Measurements from ENCODE around the gene WIPF1.
A peak's percentile ranks its signal among the peaks of the same experiment; 100 is the strongest.
"Not testable (repeated sequence)": the region's sequence is repeated elsewhere in the genome, so short reads cannot be mapped to it uniquely, and the experiment has no call there.

Gene WIPF1

DNA sequence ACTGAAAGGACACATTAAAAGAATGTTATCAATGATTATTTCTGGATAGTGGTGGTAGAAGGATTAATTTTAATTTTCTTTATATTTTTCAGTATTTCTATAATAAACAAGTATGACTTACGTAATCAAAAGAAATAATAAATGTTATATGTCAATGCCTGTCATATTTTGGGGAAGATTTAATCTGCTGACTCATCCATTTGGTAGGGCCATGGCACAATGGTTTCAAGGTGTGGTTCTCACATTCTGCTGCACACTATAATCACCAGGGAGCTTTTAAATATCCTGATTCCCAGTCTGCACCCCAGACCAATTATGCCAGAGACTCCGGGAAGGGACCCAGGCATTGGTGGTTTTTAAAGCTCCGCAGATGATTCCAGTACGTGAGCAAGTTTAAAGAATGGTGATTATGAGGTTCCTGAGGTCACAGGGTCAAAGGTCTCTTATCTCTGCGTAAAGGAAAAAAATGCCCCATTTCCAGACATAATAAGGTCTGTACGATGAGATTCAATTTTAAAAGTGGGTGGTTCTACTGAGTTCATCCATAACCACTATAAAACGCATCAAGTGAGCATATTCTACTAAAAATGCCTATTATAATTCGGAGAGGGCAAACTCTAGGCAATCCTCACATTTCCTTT, 27.2 kb downstream of the WIPF1 start:
- no peak for DNase-seq (ENCODE audit: low spot score)

DNA sequence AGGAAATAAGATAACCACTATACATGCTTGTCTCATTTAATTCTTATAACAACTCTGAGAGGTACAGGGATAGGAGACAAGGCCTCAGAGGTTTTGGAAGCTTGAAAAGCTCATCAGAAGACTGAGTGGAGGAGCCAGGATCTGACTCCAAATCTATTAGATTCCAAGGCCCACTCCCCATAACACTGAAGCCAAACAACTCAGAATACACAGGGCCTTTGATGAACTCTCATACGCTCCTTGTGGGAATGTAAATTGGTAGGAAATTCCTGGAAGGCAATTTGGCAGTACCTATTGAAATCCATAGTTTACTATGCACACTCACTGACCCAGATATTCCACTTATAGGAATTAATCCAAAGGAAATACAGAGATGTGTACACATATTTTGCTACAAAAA, 27.9 kb downstream of the WIPF1 start:
- DNase-seq (ENCODE audit: low spot score) = no peak

DNA sequence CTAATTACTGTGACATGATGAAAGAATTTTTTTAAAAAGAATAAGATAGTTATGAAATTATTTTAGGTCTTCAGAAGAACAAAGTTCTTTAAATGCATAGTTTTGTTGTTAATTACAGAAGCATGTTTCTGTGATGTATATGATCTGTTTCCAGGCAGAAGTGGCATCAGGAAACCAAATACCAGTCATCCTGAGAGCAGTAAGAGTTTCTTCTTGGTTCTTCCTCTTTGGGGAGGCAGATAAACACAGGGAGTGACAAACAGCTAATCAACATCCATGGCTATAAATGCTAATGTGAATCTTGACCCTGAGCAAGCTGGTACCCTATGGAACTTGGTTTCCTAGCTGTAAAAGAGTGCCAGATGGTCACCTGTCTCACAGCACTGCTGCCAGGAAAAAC, 29.2 kb downstream of the WIPF1 start:
- no peak for DNase-seq (ENCODE audit: low spot score)

DNA sequence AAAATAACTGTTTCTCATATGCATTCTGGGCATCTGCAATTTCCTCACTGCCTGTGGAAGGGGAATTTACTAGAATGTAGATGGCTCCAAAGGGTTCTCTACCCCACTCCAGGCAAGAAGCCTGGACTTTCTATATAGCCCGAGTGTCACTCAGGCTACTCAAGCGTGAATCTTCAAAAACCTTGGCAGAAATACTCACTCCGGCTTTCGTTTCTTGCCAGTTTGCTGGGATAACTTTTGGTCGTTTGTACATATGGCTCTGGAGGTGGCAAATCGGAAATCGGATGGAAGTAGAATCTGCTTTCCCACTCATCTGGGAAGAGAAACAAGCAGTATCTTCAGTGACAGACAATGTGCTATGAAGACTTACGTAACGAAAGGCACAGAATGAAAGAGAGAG, 30.7 kb downstream of the WIPF1 start:
- DNase-seq (ENCODE audit: low spot score) = no peak

DNA sequence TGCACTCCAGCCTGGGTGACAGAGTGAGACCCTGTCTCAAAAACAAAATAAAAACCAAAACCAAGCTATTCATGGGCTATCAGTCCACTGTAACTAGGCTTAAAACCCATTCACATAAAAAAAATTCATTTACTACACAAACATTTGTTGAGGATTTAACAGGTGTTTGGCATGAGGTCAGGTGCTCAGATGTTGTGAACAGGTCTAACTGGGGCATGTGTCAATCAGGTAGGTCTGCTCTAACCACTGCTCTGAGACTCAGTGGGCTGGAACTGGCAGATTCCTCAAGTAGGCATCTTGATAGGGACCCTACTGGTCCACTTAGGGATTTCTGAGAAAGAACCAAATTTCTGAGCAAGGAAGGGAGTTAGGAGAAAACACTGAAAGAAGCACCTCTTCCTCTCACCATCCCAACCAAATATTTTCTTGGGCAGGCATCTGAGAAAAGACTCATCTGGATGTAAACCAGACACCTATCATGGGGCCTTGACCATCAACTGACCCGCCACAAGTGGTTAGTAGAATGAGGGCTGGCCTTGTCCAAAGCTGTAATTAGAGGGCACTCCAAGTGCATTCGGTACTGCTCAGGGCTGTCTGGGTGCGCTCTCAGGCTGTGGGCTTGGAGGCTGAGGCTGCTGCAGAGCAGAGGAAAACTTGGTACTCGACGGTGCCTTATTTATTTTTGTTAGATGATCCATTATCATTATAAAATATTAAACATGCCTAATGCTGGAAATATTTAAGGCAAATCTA, 33.9 kb downstream of the WIPF1 start:
- no peak for DNase-seq (ENCODE audit: low spot score)

DNA sequence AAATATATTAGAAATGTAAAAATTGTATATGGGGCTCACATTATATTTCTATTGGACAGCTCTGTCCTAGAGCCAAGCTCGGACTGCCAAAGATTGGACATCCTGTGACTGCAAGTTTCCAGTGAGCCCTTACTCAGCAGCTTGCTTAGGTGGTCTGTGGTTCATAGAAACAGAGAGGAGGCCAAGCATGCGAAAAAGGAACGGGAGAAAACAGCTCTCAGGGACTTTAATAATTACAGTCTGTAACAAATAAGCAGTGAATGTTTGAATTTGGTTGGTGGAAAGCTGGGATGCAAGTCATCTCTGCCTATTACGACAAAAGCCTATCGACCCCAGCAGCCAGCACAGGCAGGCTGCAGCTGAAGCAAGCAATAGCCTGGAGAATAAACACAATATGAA, 35.6 kb downstream of the WIPF1 start:
- DNase-seq (ENCODE audit: low spot score) = no peak

DNA sequence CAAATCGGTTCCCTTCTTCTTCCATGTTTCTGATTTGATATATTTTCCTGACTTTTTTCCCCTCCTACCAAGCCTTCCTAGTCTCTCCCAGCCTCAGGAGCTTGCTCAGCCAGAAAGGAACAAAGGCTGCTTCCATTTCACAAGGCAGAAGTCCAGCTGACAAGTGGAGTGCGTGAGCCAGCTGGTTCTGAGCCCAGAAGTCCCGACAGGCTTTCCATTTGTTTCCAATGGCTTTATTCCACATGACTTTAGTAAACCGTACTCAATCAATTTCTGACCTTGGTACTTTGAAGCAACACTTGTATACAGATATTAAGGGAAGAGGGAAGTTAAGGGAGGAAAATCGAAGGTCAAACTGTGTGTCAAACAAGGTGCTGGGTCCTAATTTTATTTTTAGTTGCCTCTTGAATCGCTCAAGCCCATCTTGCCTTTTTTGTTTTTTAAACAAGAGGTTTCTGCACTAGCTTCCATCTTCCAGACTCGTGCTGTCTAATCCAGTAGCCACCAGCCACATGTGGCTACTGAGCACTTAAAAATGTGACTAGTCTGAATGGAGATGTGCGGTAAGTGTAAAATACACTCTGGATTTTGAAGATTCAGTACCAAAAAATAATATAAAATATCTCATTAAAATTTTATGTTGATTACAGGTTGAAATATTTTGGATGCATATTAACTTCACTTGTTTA, 36.2 kb downstream of the WIPF1 start:
- no peak for DNase-seq (ENCODE audit: low spot score)

DNA sequence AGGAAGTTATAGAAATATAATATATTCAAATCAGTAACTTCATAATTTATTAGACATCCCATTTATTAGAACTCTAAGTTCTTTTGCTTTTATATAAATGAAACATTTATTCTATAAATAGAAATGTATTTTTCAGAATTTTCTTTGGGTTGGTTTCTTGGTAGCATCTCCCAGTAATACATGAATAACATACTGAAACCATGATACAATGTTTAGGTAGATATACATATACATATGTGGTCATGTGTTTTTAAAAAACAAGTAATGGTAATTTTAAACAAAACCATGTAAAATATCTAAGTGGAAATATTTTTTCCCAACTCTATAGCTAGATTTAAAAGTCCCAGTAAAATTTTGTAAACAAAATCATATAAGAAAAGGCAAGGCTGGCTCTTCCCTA, 36.9 kb downstream of the WIPF1 start:
- no peak for DNase-seq (ENCODE audit: low spot score)

DNA sequence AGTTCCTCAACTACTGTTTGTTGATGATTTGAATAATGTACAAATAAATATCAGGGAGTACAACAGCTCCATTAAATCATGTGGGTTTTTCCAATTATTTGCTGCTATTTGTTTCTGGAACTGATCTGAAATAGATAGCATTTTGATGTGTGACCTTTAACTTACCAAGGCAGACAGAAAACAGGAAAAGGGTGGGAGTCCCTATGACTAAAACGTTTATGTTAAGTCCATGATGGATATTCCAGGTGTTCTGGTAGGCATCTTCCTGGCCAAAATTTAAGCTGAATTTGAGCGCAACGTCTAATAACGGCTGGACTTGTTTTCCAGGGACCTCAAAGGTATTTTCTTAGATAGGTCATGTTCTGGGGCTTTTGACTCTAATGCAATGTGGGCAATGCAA, 41.6 kb downstream of the WIPF1 start:
- no peak for DNase-seq (ENCODE audit: low spot score)

DNA sequence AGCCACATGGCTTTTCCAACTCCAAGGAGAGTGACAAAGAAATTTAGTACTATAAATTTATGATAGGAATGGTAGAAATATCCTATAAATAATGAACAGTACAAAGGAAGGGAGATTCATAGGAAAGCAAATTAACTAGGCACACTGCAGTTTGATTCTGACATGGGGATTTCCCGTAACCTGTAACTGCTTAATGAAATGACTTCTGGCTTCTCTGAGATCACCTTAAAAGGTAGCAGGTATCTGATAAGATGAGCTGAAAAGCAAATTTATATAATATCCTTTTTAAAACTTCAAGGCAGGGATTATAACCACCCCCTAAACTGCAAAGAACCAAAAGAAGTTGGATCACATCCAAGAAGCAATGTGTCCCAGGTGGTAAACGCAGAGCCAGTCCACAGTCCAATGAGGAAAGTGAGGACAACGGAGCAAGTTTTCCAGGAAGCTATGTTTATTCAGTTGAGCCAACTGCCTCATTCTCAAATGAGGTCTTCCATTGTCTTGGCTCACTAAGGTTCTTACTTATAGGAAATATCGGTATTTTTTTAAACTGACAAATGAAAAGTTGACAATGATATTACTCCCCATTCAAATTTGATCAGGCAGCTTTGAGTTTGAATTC, 43.0 kb downstream of the WIPF1 start:
- DNase-seq (ENCODE audit: low spot score) = no peak

DNA sequence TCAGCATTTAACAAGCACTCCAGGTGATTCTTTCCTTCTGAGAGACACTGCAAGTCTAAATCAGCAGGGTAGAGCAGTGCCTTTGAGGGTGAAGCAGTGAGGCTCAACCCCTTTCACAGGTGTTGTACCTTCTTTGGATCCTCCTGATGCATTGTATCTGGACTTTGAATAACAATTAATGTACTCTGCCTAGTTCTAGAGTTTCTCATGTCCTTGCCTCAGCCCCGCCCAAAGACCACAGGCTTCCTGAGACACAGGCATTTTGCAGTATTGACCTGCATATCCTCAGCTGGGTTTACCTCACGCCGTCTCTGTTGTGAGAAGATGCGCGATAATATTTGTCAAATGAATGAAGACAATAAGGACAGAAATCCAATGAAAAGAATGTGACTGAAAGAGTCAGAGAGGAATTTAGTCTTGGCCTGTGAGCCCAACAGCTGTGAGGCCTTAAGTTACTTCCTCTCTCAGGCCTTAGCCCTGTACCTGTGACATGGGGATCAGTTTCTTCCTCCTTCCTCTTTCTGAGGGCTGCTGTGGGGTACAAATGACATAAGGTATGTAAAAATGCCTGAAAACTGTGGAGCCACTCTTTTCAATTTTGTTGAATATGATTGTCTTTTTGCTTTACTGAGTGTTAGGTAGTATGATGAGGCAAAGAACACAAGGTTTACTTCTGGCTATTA, 43.7 kb downstream of the WIPF1 start:
- DNase-seq (ENCODE audit: low spot score) = no peak

DNA sequence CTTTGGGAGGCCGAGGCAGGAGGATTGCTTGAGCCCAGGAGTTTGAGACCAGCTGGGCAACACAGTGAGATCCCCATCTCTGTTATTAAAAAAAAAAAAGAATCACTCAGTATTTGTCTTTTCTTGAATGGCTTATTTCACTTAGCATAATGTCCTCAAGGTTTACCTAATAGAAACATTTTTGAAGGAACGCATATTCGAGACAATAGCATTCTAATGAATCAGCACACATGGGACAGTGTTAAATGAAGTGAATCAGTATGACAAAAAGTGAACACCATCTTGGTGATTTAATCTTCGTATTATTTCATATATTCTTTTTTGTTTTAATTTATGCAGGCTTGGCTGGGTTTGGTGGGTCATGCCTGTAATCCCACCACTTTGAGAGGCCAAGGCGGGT, 44.7 kb downstream of the WIPF1 start:
- DNase-seq (ENCODE audit: low spot score) = no peak

DNA sequence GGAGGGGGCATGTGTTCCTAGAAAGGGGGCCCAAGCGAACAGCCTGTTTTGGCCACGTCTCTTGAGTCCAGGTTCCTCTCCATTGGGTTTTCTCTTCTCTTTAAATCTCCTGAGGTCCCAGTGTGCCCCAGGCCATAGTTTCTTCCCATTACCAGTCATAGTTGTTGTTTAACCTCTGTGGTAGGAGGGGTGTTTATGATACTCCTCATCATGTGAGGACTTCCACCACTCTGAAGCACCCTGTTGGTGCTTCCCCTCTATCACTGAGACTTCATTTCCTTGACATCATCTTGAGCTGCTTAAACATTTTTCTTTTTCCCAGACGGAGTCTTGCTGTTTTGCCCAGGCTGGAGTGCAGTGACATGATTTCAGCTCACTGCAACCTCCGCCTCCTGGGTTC, 45.9 kb downstream of the WIPF1 start:
- no peak for DNase-seq (ENCODE audit: low spot score)

DNA sequence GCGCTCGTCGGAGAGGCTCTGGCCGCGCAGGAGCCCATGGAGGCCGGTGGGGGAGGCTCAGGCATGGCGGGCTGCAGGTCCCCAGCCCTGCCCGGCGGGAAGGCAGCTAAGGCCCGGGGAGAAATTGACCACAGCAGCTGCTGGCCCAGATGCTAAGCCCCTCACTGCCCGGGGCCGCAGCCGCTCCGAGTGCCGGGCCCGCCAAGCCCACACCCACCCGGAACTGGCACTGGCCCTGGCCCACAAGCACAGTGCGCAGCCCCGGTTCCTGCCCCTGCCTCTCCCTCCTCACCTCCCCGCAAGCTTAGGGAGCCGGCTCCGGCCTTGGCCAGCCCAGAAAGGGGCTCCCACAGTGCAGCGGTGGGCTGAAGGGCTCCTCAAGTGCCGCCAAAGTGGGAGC, 49.0 kb downstream of the WIPF1 start:
- not testable (repeated sequence) for DNase-seq (ENCODE audit: low spot score)

DNA sequence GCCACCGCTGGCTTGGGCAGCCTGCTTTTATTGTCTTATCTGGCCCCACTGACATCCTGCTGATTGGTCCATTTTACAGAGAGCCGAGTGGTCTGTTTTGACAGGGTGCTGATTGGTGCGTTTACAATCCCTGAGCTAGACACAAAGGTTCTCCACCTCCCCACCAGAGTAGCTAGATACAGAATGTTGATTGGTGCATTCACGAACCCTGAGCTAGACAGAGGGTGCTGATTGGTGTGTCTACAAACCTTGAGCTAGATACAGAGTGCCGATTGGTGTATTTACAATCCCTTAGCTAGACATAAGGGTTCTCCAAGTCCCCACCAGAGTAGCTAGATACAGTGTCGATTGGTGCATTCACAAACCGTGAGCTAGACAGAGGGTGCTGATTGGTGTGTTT, 49.6 kb downstream of the WIPF1 start:
- not testable (repeated sequence) for DNase-seq (ENCODE audit: low spot score)

DNA sequence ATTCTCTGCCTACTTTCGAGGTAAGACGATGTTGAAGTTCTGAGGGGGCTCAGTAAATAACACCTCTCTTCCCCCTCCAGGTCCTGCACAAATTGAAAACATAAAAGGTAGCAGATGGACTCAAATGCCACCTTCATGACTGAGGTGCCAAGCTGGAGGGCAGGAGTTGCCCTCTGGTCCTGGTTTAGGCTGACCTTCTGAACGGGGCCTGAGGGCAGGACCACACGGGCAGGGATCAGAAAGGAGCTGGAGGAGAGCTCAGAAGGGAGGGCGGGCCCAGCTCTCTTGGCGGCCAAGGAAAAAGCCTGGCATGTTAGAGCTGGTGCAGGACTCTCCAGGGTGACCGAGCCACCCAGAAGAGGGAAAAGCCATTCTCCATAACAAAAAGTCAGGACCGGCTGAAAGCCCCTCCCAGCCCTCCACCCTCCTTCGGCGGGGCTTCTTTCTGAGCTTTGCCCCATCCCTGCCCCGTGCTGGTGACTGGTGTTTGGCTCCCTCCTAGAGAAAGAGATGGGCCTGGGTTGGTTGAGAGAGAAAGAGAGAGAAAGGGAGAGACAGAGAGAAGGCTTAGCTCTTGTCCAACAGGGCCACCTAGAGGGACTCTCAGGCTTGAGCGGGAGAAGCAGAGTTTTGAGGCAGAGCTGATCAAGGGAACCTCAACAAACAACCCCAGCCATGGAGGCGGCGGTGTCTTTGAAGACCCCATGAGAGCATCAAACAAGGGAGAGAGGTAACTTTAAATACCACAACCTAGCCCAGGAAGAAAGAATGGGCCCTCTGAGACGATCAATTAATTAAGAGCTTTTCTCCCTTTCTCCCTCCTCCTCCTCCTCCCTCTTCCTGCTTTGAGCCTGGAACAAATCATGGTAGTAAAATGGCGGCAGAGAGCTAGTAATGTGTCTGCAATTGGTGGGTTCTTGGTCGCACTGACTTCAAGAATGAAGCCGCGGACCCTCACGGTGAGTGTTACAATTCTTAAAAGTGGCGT, 50.8 kb downstream of the WIPF1 start:
- peak; percentile 63 for DNase-seq (ENCODE audit: low spot score)

DNA sequence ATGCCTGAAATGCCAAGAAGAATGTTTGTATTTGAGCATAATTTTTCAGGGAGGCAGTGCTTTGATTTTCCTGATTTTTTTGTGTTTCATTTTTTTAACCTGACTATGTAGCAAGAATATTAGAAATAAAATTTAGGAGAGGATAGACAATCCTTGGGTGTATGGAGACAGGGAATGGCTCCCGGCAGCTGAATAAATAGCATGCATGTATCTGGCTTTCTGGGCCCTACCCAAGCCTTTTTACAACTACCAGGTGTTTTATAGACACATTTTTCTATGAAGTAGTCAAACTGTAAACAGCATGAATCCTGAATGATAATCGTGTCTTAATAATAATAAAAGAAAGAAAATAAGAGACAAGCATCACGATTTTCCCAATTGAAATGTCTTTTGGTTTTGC, 52.4 kb downstream of the WIPF1 start:
- DNase-seq (ENCODE audit: low spot score) = no peak

DNA sequence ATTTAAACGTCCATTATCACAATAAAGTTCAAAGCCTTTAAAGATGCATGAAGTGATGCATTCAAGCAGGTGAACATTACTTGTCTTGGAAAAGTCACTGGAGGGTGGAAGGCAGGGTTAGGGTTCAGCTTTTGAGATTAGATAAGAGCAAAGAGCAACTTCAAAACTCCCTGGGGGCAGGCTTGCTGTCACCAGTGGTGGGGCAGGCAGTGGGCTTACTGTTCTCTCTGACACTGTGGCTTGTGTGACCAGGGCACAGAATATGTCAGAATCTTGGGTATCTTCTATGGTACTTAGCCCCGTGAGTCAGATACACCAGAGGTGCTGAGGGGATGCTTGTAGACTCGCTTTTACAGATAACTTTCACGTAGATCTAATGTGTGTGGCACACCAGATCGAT, 52.8 kb downstream of the WIPF1 start:
- no peak for DNase-seq (ENCODE audit: low spot score)

DNA sequence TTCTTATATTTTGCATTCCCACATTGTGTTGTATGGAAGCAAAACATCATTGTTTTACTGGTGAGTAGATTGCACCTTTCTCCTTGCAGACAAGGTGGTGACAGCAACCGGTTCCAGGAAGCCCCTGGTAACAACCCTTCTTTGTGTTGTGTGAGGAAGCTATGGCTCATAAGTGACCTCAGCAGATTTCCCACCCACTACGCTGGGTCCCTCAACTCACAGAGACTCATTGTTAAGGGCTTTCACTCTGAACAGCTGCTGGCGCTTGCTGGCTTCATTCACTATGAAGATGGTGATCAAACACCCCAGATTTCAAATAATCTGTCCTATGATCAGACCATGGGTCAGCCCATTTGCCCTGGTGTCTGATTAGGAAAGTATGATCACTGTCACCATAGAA, 53.4 kb downstream of the WIPF1 start:
- no peak for DNase-seq (ENCODE audit: low spot score)

DNA sequence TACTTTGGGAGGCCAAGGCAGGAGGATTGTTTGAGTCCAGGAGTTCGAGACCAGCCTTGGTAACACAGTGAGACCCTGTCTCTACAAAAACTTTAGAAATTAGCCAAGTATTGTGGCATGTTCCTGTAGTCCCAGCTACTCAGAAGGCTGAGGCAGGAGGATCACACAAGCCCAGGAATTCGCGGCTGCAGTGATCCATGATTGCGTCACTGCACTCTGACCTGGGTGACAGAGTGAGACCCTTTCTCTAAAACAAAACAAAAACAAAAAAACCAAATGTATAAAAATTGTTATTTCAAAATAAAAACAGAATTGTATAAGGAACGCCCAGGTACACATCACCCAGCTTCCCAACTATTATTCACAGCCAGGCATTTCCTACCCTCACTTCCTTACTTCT, 56.7 kb downstream of the WIPF1 start:
- DNase-seq (ENCODE audit: low spot score) = no peak

Measured in ecto neural progenitor cell (in vitro differentiated cells).